Breast epithelium (tissue), 4 donors: Measurements from ENCODE around the gene EBF3. TPM values are rescaled to one million over a fixed set of nuclear protein-coding genes. Genes with fewer than 3 reads are reported as not detected.
A peak's percentile ranks its signal among the peaks of the same experiment; 100 is the strongest.

ENCODE experiments used
- DNase-seq, 2 donors: peaks; one replicate each; pipeline ENCODE4 v3.0.0-alpha.2; 2019; ENCODE audit warnings: low spot score in 2 of 2
- H3K27ac ChIP-seq, 2 donors: fragments of 200-600 bp; sonication (generic) in 1 of 2; one replicate each; pipeline ENCODE4 v1.5.1; 2016 to 2019; ENCODE audit warnings: mild to moderate bottlenecking in 1 of 2
- H3K27me3 ChIP-seq, 2 donors: fragments of 200-600 bp; sonication (generic) in 1 of 2; one replicate each; pipeline versions ENCODE4 v1.5.1 to v1.6.0; 2017 to 2019; ENCODE audit warnings: control low read depth in 1 of 2, mild to moderate bottlenecking in 1 of 2
- H3K36me3 ChIP-seq: fragments of 200-600 bp; one replicate; pipeline ENCODE4 v1.5.1; 2019
- H3K4me1 ChIP-seq, 2 donors: fragments of 200-600 bp; sonication (generic); one replicate each; pipeline ENCODE4 v1.5.1; 2016 to 2019; ENCODE audit warnings: control low read depth in 1 of 2
- H3K4me3 ChIP-seq, 3 donors: fragments of 200-600 bp; sonication (generic); 1 replicate in 2 of 3; 2 replicates in 1 of 3; pipeline ENCODE4 v1.5.1; 2016 to 2019; ENCODE audit warnings: mild to moderate bottlenecking in 3 of 3, moderate library complexity in 2 of 3
- H3K9me3 ChIP-seq, 2 donors: fragments of 200-600 bp; sonication (generic) in 1 of 2; one replicate each; pipeline ENCODE4 v1.5.1; 2016 to 2019; ENCODE audit warnings: control low read depth in 1 of 2
- POLR2A ChIP-seq: fragments of 450-650 bp; IDR thresholded peaks from one replicate; pipeline ENCODE4 v1.6.1; 2016; ENCODE audit warnings: antibody characterized with exemption, mild to moderate bottlenecking, moderate library complexity
- POLR2AphosphoS5 ChIP-seq, 3 donors: sonication (generic); formaldehyde crosslinking; IDR thresholded peaks; one replicate each; pipeline ENCODE4 v1.6.1; 2017; ENCODE audit warnings: antibody characterized with exemption in 3 of 3
- intact Hi-C: fragments of 100-400 bp; cut with DNase I; formaldehyde crosslinking; loops from one replicate; pipeline ENCODE4 v1.15.1; 2023; ENCODE audit warnings: low total_unique reads
- total RNA-seq, 3 donors: library from RNA; depleted of rRNA; stranded (reverse); fragments of >200 nt; gene quantifications; one replicate each; pipeline ENCODE4 v1.1.0, GENCODE V29; 2016
- TF ChIP-seq, protein P1 (sequence below), 3 donors: fragments of 450-650 bp; IDR thresholded peaks; one replicate each; pipeline ENCODE4 v1.5.1; 2016 to 2017; ENCODE audit warnings: antibody characterized with exemption in 3 of 3, mild to moderate bottlenecking in 3 of 3, moderate library complexity in 3 of 3

The EBF3 gene
- total RNA-seq, 3 donors from 2014 or later = 4.2 to 28.0 (median 6.6) TPM

GRCh38 chr10:129814681-129815646 is 149.1 kb downstream of the EBF3 start:
- H3K27ac ChIP-seq = peak overlapping the region in 1 of 2 donors; percentile 65
- no peak overlapping the region for H3K4me3 ChIP-seq
- H3K36me3 ChIP-seq = no peaks in the 10 kb centered on the region
- intact Hi-C loops = loop anchor here (10.0 kb wide), 1 partner anchor 980 kb away; no protein-coding TSS in a partner anchor
- H3K9me3 ChIP-seq = no peaks in the 10 kb centered on the region
- H3K4me1 ChIP-seq = no peaks in the 10 kb centered on the region
- no peaks in the 10 kb centered on the region for H3K27me3 ChIP-seq
- TF ChIP-seq, protein P1, sequence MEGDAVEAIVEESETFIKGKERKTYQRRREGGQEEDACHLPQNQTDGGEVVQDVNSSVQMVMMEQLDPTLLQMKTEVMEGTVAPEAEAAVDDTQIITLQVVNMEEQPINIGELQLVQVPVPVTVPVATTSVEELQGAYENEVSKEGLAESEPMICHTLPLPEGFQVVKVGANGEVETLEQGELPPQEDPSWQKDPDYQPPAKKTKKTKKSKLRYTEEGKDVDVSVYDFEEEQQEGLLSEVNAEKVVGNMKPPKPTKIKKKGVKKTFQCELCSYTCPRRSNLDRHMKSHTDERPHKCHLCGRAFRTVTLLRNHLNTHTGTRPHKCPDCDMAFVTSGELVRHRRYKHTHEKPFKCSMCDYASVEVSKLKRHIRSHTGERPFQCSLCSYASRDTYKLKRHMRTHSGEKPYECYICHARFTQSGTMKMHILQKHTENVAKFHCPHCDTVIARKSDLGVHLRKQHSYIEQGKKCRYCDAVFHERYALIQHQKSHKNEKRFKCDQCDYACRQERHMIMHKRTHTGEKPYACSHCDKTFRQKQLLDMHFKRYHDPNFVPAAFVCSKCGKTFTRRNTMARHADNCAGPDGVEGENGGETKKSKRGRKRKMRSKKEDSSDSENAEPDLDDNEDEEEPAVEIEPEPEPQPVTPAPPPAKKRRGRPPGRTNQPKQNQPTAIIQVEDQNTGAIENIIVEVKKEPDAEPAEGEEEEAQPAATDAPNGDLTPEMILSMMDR (IDR thresholded peaks at IDR 0.05) = no peak
- no peak for TF ChIP-seq POLR2AphosphoS5 (IDR thresholded peaks at IDR 0.05)
- no peak for TF ChIP-seq POLR2A
- DNase-seq = no peak

GRCh38 chr10:129812398-129812797 is 151.7 kb downstream of the EBF3 start:
- DNase-seq = no peak
- Histone ChIP-seq H3K36me3 (no peaks in the 10 kb centered on the region), H3K9me3 (no peaks in the 10 kb centered on the region), H3K27me3 (no peaks in the 10 kb centered on the region), H3K27ac (no peak overlapping the region), H3K4me3 (no peak overlapping the region), H3K4me1 (no peaks in the 10 kb centered on the region)
- no peak for TF ChIP-seq POLR2AphosphoS5 (IDR thresholded peaks at IDR 0.05)
- intact Hi-C loops = loop anchor here (10.0 kb wide), 1 partner anchor 982 kb away; no protein-coding TSS in a partner anchor

DNA sequence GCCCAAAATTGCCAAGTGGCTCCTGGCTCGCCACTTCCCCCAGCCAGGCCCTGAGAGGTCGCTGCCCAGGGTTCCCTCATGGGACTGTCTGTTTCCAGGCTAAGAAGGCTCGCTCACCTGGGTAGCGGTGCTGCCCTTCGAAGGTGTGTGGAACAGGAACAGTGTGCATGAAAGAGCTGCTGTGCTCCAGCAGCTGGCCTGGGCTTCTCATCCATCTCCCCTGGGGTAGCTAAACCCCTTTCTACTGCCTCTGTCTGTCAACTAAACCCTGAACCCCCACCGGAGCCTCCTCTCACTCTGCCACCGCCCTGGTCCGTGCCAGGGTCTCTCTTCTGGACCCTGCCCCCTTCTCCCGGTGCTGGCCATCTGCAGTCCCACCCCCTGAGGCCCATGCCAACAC is 152.9 kb downstream of the EBF3 start:
- Histone ChIP-seq H3K36me3 (no peaks in the 10 kb centered on the region), H3K4me1 (no peaks in the 10 kb centered on the region), H3K27me3 (no peaks in the 10 kb centered on the region), H3K9me3 (peaks cover 4% of the 10 kb centered on the region in 2 donors), H3K27ac (no peak overlapping the region), H3K4me3 (no peak overlapping the region)
- TF ChIP-seq, protein P1 (IDR thresholded peaks at IDR 0.05) = no peak
- TF ChIP-seq POLR2AphosphoS5 (IDR thresholded peaks at IDR 0.05) (no peak), POLR2A (no peak)
- intact Hi-C loops = loop anchor here (10.0 kb wide), 1 partner anchor 984 kb away; no protein-coding TSS in a partner anchor
- DNase-seq = no peak

DNA sequence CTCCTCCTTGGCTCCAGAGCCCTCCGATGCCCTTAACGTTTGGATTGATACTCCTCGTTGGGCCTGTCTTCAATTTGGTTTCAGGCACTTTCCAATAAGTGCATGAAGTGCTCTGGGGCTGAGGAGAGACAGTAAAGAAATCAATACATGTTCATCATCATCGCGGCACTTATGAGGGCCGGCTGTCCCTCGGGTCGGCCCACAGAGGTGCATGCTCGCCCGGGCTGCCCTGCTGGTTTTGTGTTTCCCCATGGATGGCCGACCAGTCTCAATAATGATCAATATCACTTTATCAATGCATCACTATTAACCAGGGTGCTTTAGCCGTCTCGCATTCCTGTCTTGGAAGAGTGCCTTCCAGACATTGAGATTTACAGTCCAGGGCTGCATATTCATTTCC is 154.2 kb downstream of the EBF3 start:
- Histone ChIP-seq H3K27ac (no peak overlapping the region), H3K27me3 (no peaks in the 10 kb centered on the region), H3K4me3 (no peak overlapping the region), H3K4me1 (no peaks in the 10 kb centered on the region), H3K9me3 (peaks cover 9 to 13% of the 10 kb centered on the region in 2 donors), H3K36me3 (no peaks in the 10 kb centered on the region)
- TF ChIP-seq, protein P1 (IDR thresholded peaks at IDR 0.05) = no peak
- TF ChIP-seq POLR2AphosphoS5 (IDR thresholded peaks at IDR 0.05) (no peak), POLR2A (no peak)
- DNase-seq = no peak
- intact Hi-C loops = loop anchor here (10.0 kb wide), 1 partner anchor 985 kb away; no protein-coding TSS in a partner anchor

GRCh38 chr10:129809431-129809830 is 154.6 kb downstream of the EBF3 start:
- Histone ChIP-seq H3K4me3 (no peak overlapping the region), H3K4me1 (no peaks in the 10 kb centered on the region), H3K36me3 (no peaks in the 10 kb centered on the region), H3K9me3 (peaks cover 9 to 13% of the 10 kb centered on the region in 2 donors), H3K27me3 (no peaks in the 10 kb centered on the region), H3K27ac (no peak overlapping the region)
- TF ChIP-seq, protein P1 (IDR thresholded peaks at IDR 0.05) = no peak
- no peak for TF ChIP-seq POLR2AphosphoS5 (IDR thresholded peaks at IDR 0.05)
- no peak for TF ChIP-seq POLR2A
- intact Hi-C loops = no loop called here
- DNase-seq = no peak
